SK-N-SH treated with all-trans-retinoic acid at 6 μM for 48 hours (cell line): Measurements from ENCODE around the gene ZACN.

Source experiments
- ATAC-seq: fragments of 200-7000 bp; cut with Tn5 transposase; 3 replicates; pipeline ENCODE4 v1.9.1; 2020; ENCODE audit warnings: mild to moderate bottlenecking, moderate library complexity
- ARNTL ChIP-seq: fragments of 450-650 bp; formaldehyde crosslinking; IDR thresholded peaks from 2 replicates; pipeline ENCODE4 v1.5.0; 2020; ENCODE audit warnings: low read depth, mild to moderate bottlenecking, moderate library complexity, borderline replicate concordance
- CSDC2 ChIP-seq: fragments of 250-450 bp; sonication (Bioruptor Pico); IDR thresholded peaks from 2 replicates; pipeline ENCODE4 v1.5.0; 2020; ENCODE audit warnings: mild to moderate bottlenecking, moderate library complexity
- ESRRG ChIP-seq: fragments of 250-450 bp; sonication (Bioruptor Pico); IDR thresholded peaks from 2 replicates; pipeline ENCODE4 v1.6.1; 2021; ENCODE audit warnings: mild to moderate bottlenecking
- GLIS3 ChIP-seq: fragments of 250-450 bp; sonication (Bioruptor Pico); IDR thresholded peaks from 2 replicates; pipeline ENCODE4 v1.5.0; 2020; ENCODE audit warnings: mild to moderate bottlenecking, moderate library complexity
- OSR1 ChIP-seq: fragments of 250-450 bp; sonication (Bioruptor Pico); IDR thresholded peaks from 2 replicates; pipeline ENCODE4 v1.8.0; 2022; ENCODE audit warnings: moderate library complexity, mild to moderate bottlenecking, inconsistent platforms
- PPARA ChIP-seq: fragments of 250-450 bp; sonication (Bioruptor Pico); IDR thresholded peaks from 2 replicates; pipeline ENCODE4 v1.5.0; 2020; ENCODE audit warnings: mild to moderate bottlenecking, borderline replicate concordance
- SNAI2 ChIP-seq: fragments of 250-450 bp; sonication (Bioruptor Pico); IDR thresholded peaks from 2 replicates; pipeline ENCODE4 v1.5.0; 2020; ENCODE audit warnings: mild to moderate bottlenecking, moderate library complexity
- TCF4 ChIP-seq: fragments of 250-450 bp; sonication (Bioruptor Pico); IDR thresholded peaks from 2 replicates; pipeline ENCODE4 v1.8.0; 2021; ENCODE audit warnings: mild to moderate bottlenecking, moderate library complexity, borderline replicate concordance
- TOX ChIP-seq: fragments of 250-450 bp; sonication (Bioruptor Pico); IDR thresholded peaks from 2 replicates; pipeline ENCODE4 v1.8.0; 2021; ENCODE audit warnings: mild to moderate bottlenecking, moderate library complexity, borderline replicate concordance
- ZC3H10 ChIP-seq: fragments of 250-450 bp; sonication (Bioruptor Pico); IDR thresholded peaks from 2 replicates; pipeline ENCODE4 v1.5.1; 2021; ENCODE audit warnings: mild to moderate bottlenecking, moderate library complexity
- ZFP3 ChIP-seq: fragments of 250-450 bp; sonication (Bioruptor Pico); IDR thresholded peaks from 2 replicates; pipeline ENCODE4 v1.5.0; 2020; ENCODE audit warnings: mild to moderate bottlenecking, moderate library complexity
- ZFP30 ChIP-seq: fragments of 450-650 bp; formaldehyde crosslinking; IDR thresholded peaks from 2 replicates; pipeline ENCODE4 v1.5.0; 2022; ENCODE audit warnings: mild to moderate bottlenecking, moderate library complexity
- ZNF565 ChIP-seq: fragments of 450-650 bp; formaldehyde crosslinking; conservative IDR thresholded peaks from 2 replicates; pipeline ENCODE4 v1.5.0; 2020; ENCODE audit warnings: low read depth, mild to moderate bottlenecking, moderate library complexity
- ZNF70 ChIP-seq: fragments of 450-650 bp; formaldehyde crosslinking; IDR thresholded peaks from 2 replicates; pipeline ENCODE4 v1.5.0; 2020; ENCODE audit warnings: mild to moderate bottlenecking, moderate library complexity
- ZNF8 ChIP-seq: fragments of 450-650 bp; formaldehyde crosslinking; IDR thresholded peaks from 2 replicates; pipeline ENCODE4 v1.5.0; 2020; ENCODE audit warnings: mild to moderate bottlenecking, moderate library complexity
- TF ChIP-seq, protein P1 (sequence below): fragments of 250-450 bp; sonication (Bioruptor Pico); IDR thresholded peaks from 2 replicates; pipeline ENCODE4 v1.8.0; 2021; ENCODE audit warnings: low read depth, mild to moderate bottlenecking, moderate library complexity, borderline replicate concordance
- TF ChIP-seq, protein P2 (sequence below): fragments of 250-450 bp; sonication (Bioruptor Pico); IDR thresholded peaks from 2 replicates; pipeline ENCODE4 v1.5.1; 2020; ENCODE audit warnings: low read depth, mild to moderate bottlenecking, moderate library complexity
- TF ChIP-seq, protein P3 (sequence below): fragments of 250-450 bp; sonication (Bioruptor Pico); IDR thresholded peaks from 2 replicates; pipeline ENCODE4 v1.8.0; 2020; ENCODE audit warnings: mild to moderate bottlenecking, moderate library complexity, borderline replicate concordance
- TF ChIP-seq, protein P4 (sequence below): fragments of 250-450 bp; sonication (Bioruptor Pico); IDR thresholded peaks from 2 replicates; pipeline ENCODE4 v1.5.0; 2020; ENCODE audit warnings: mild to moderate bottlenecking, moderate library complexity
- TF ChIP-seq, protein P5 (sequence below): fragments of 250-450 bp; sonication (Bioruptor Pico); IDR thresholded peaks from 2 replicates; pipeline ENCODE4 v1.5.1; 2021; ENCODE audit warnings: mild to moderate bottlenecking, moderate library complexity

The ZACN gene

DNA sequence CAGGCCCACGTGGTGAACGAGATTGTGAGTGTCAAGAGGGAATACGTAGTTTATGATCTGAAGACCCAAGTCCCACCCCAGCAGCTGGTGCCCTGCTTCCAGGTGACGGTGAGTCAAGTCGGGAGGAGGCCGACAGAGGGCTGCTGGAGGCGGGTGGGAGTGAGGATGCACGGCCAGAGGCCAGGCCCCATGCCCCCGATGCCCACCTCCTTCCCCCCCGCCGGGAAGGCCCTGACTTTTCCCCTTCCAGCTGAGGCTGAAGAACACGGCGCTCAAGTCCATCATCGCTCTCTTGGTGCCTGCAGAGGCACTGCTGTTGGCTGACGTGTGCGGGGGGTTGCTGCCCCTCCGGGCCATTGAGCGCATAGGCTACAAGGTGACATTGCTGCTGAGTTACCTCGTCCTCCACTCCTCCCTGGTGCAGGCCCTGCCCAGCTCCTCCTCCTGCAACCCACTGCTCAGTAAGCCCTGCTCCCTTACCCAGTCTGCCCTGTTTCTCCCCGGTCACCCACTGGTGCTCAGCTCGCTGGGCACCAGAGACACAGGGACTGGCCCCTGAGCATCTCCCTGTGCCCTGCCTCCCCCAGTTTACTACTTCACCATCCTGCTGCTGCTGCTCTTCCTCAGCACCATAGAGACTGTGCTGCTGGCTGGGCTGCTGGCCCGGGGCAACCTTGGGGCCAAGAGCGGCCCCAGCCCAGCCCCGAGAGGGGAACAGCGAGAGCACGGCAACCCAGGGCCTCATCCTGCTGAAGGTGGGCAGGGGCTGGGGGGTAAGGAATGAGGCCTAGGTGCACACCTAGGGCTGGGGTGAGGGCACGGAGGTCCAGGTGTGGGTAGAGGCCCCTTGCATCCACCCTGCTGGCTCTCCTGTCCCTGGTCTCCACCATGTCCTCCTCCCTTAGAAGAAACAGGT is 2.6 kb downstream of the ZACN start (continued):
- TF ChIP-seq ESRRG (CRISPR knock-in tag) (no peak), TCF4 (CRISPR knock-in tag) (no peak), CSDC2 (CRISPR knock-in tag) (no peak), OSR1 (CRISPR knock-in tag) (no peak), ZNF70 (CRISPR knock-in tag) (no peak)
- TF ChIP-seq, protein P1, sequence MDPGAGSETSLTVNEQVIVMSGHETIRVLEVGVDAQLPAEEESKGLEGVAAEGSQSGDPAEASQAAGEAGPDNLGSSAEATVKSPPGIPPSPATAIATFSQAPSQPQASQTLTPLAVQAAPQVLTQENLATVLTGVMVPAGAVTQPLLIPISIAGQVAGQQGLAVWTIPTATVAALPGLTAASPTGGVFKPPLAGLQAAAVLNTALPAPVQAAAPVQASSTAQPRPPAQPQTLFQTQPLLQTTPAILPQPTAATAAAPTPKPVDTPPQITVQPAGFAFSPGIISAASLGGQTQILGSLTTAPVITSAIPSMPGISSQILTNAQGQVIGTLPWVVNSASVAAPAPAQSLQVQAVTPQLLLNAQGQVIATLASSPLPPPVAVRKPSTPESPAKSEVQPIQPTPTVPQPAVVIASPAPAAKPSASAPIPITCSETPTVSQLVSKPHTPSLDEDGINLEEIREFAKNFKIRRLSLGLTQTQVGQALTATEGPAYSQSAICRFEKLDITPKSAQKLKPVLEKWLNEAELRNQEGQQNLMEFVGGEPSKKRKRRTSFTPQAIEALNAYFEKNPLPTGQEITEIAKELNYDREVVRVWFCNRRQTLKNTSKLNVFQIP (CRISPR knock-in tag), result no peak

DNA sequence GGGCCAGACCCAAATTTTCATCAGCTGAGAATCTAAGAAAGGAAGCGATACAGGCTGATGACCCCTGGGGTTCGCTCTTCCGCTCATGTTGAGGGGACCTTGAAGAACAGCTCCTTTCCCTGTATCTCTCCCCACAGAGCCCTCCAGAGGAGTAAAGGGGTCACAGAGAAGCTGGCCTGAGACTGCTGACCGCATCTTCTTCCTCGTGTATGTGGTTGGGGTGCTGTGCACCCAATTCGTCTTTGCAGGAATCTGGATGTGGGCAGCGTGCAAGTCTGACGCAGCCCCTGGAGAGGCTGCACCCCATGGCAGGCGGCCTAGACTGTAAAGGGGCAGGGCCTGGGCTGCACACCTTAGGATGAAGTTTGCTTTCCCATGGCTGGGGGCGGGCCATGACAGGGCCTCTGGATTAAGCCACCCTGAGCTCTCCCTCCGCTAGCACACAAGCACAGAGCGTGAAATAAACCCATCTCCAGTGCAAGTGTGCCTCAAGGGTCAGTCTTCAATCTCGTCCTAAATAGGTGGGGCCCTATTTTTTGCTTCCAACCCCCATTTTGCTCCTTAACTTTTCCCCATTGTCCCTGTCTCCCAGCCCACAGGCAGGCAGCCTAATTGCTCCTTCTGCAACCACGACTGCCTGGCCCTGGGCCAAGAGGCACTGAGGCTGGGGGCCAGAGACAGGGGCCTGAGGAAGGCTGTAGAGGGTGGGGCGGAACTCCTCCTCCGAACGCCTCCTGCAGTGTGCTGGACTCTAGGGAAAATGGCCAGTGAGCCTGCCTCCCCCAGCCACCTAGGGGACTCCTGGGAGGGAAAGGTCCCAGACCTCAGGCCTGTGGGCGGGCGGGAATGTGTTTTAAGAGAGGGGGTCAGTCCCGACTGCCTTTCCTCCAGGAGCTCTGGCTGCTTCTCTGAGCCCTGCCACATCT is 3.6 kb downstream of the ZACN start:
- no peak for TF ChIP-seq ZFP3
- TF ChIP-seq ZC3H10 (CRISPR knock-in tag), result no peak
- TF ChIP-seq TOX (CRISPR knock-in tag), result no peak
- TF ChIP-seq, protein P2, sequence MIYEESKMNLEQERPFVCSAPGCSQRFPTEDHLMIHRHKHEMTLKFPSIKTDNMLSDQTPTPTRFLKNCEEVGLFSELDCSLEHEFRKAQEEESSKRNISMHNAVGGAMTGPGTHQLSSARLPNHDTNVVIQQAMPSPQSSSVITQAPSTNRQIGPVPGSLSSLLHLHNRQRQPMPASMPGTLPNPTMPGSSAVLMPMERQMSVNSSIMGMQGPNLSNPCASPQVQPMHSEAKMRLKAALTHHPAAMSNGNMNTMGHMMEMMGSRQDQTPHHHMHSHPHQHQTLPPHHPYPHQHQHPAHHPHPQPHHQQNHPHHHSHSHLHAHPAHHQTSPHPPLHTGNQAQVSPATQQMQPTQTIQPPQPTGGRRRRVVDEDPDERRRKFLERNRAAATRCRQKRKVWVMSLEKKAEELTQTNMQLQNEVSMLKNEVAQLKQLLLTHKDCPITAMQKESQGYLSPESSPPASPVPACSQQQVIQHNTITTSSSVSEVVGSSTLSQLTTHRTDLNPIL (CRISPR knock-in tag), result no peak
- TF ChIP-seq, all 23 proteins: peak for 0
- ATAC-seq, result no peak

DNA sequence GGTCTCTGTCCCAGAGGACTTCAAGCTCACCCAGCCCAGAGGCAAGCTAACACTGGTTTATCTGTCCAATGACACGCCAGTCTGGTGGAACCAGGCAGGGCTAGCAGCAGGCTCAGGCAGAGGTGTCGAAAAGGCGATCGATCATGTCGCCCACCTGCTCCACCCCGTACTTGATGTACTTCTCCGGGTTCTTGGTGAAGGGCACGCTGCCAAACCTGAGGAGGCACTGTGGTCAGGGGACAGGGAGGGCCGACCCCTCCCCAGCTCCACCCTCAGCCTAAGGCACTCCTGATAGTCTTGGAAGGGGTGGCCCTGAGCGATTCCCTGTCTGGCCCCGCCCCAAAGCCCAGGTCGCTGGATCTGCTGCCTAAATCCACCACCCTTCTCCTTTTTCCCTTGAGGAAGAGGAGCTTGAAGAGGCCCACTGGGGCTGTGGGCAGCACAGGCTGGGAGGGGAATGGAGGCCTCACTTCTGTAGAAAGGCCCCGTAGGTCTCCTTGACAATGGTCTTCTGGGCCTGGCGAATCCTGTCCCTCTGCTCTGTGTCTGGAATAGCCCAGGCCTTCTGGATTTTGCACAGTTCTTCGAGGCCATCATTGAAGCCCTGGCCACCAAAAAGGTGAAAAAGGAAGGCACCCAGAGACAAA is 4.7 kb downstream of the ZACN start:
- ATAC-seq, result no peak
- TF ChIP-seq SNAI2 (no peak), TCF4 (CRISPR knock-in tag) (no peak), CSDC2 (CRISPR knock-in tag) (no peak), ESRRG (CRISPR knock-in tag) (no peak), GLIS3 (CRISPR knock-in tag) (no peak), ZNF8 (CRISPR knock-in tag) (no peak), PPARA (no peak), ARNTL (CRISPR knock-in tag) (no peak), ZNF565 (CRISPR knock-in tag) (no peak), ZFP3 (no peak), ZFP30 (CRISPR knock-in tag) (no peak)
- TF ChIP-seq, protein P3, sequence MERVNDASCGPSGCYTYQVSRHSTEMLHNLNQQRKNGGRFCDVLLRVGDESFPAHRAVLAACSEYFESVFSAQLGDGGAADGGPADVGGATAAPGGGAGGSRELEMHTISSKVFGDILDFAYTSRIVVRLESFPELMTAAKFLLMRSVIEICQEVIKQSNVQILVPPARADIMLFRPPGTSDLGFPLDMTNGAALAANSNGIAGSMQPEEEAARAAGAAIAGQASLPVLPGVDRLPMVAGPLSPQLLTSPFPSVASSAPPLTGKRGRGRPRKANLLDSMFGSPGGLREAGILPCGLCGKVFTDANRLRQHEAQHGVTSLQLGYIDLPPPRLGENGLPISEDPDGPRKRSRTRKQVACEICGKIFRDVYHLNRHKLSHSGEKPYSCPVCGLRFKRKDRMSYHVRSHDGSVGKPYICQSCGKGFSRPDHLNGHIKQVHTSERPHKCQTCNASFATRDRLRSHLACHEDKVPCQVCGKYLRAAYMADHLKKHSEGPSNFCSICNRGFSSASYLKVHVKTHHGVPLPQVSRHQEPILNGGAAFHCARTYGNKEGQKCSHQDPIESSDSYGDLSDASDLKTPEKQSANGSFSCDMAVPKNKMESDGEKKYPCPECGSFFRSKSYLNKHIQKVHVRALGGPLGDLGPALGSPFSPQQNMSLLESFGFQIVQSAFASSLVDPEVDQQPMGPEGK, result no peak
- TF ChIP-seq, protein P2 (CRISPR knock-in tag), result no peak
- TF ChIP-seq, protein P4, sequence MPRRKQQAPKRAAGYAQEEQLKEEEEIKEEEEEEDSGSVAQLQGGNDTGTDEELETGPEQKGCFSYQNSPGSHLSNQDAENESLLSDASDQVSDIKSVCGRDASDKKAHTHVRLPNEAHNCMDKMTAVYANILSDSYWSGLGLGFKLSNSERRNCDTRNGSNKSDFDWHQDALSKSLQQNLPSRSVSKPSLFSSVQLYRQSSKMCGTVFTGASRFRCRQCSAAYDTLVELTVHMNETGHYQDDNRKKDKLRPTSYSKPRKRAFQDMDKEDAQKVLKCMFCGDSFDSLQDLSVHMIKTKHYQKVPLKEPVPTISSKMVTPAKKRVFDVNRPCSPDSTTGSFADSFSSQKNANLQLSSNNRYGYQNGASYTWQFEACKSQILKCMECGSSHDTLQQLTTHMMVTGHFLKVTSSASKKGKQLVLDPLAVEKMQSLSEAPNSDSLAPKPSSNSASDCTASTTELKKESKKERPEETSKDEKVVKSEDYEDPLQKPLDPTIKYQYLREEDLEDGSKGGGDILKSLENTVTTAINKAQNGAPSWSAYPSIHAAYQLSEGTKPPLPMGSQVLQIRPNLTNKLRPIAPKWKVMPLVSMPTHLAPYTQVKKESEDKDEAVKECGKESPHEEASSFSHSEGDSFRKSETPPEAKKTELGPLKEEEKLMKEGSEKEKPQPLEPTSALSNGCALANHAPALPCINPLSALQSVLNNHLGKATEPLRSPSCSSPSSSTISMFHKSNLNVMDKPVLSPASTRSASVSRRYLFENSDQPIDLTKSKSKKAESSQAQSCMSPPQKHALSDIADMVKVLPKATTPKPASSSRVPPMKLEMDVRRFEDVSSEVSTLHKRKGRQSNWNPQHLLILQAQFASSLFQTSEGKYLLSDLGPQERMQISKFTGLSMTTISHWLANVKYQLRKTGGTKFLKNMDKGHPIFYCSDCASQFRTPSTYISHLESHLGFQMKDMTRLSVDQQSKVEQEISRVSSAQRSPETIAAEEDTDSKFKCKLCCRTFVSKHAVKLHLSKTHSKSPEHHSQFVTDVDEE (CRISPR knock-in tag), result no peak
- TF ChIP-seq, protein P5, sequence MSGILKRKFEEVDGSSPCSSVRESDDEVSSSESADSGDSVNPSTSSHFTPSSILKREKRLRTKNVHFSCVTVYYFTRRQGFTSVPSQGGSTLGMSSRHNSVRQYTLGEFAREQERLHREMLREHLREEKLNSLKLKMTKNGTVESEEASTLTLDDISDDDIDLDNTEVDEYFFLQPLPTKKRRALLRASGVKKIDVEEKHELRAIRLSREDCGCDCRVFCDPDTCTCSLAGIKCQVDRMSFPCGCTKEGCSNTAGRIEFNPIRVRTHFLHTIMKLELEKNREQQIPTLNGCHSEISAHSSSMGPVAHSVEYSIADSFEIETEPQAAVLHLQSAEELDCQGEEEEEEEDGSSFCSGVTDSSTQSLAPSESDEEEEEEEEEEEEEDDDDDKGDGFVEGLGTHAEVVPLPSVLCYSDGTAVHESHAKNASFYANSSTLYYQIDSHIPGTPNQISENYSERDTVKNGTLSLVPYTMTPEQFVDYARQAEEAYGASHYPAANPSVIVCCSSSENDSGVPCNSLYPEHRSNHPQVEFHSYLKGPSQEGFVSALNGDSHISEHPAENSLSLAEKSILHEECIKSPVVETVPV (CRISPR knock-in tag), result no peak
